HG02763 (cell line): Measurements from ENCODE around the gene ACTR8.

Source experiments
- ATAC-seq: cut with Tn5 transposase; IDR thresholded peaks from one replicate; pipeline ENCODE4 v1.9.1; 2021; ENCODE audit warnings: mild to moderate bottlenecking, moderate library complexity; ENCODE audit not compliant: unreplicated experiment

Gene ACTR8

GRCh38 chr3:53865732-53866499 is 16.0 kb downstream of the ACTR8 start:
- ATAC-seq: no peak

GRCh38 chr3:53863145-53863544 is 18.8 kb downstream of the ACTR8 start:
- no peak for ATAC-seq

- ATAC-seq: no peak
These were observed 19.7 kb downstream of the ACTR8 start for GRCh38 chr3:53862241-53862640.

GRCh38 chr3:53860196-53860595 is 21.8 kb downstream of the ACTR8 start:
- ATAC-seq: no peak

GRCh38 chr3:53859178-53859577 is 22.8 kb downstream of the ACTR8 start:
- ATAC-seq: no peak

GRCh38 chr3:53858096-53858741 is 23.7 kb downstream of the ACTR8 start:
- ATAC-seq: no peak

- no peak for ATAC-seq
These were observed 25.0 kb downstream of the ACTR8 start for GRCh38 chr3:53856964-53857363.

GRCh38 chr3:53850895-53851294 is 31.1 kb downstream of the ACTR8 start:
- ATAC-seq: no peak

GRCh38 chr3:53849916-53850315 is 32.0 kb downstream of the ACTR8 start:
- ATAC-seq: no peak

- ATAC-seq: no peak
These were observed 35.1 kb downstream of the ACTR8 start for GRCh38 chr3:53846851-53847155.

- peak; percentile 38 for ATAC-seq
These were observed 35.7 kb downstream of the ACTR8 start, which contains the start of the genes CHDH and IL17RB for GRCh38 chr3:53846134-53846850. Gene CHDH, minus strand, starts transcription at chr3:53846419. Its CDS starts 22,411 bp downstream, at chr3:53824008. Gene IL17RB, plus strand, starts transcription at chr3:53846568. Its CDS starts 21 bp downstream, at chr3:53846589.

- ATAC-seq: no peak
These were observed 36.1 kb downstream of the ACTR8 start for GRCh38 chr3:53845881-53846133.

GRCh38 chr3:53845103-53845880 is 36.7 kb downstream of the ACTR8 start:
- peak; percentile 16 for ATAC-seq

- no peak for ATAC-seq
These were observed 37.5 kb downstream of the ACTR8 start for GRCh38 chr3:53844262-53845102.

- peak; percentile 42 for ATAC-seq
These were observed 38.5 kb downstream of the ACTR8 start for GRCh38 chr3:53843195-53844177.

- ATAC-seq: no peak
These were observed 39.3 kb downstream of the ACTR8 start for GRCh38 chr3:53842436-53843194.

GRCh38 chr3:53841296-53841695 is 40.7 kb downstream of the ACTR8 start:
- no peak for ATAC-seq

- ATAC-seq: no peak
These were observed 44.6 kb downstream of the ACTR8 start for GRCh38 chr3:53837331-53837730.
